ENCODE data around the gene TAOK1.
"Not testable (repeated sequence)": the region's sequence is repeated elsewhere in the genome, so short reads cannot be mapped to it uniquely, and the experiment has no call there.

The TAOK1 gene

DNA sequence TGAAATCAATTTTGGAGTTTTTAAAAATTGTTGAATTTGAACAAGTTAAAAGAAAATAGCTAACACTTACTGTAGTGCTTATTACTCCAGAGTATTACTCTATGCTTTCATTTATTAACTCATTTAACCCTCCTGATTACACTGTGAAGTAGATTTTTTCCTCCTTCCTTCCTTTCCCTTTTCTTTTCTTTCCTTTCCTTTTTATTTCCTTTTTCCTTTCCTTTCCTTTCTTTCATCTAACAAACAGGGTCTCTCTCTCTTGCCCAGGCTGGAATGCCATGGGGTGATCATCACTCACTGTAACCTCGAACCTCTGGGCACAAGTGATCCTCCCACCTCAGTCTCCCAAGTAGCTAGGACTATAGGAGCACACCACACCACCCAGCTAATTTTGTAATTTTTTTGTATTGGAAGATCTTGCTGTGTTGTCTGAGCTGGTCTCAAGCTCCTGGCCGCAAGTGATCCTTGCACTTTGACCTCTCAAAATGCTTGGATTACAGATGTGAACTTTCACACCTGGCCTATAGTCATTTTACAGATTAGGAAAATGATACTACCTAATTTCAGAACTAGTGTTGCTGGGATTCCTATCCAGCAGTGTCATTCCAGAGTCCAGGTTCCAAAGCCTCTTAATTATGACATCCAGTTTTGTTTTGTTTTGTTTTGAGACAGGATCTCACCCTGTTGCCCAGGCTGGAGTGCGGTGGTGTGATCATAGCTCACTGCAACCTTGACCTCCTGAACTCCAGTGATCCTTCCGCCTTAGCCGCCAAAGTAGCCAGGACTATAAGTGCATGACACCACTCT is 59.9 kb downstream of the TAOK1 start:
- no peak for DNase-seq

DNA sequence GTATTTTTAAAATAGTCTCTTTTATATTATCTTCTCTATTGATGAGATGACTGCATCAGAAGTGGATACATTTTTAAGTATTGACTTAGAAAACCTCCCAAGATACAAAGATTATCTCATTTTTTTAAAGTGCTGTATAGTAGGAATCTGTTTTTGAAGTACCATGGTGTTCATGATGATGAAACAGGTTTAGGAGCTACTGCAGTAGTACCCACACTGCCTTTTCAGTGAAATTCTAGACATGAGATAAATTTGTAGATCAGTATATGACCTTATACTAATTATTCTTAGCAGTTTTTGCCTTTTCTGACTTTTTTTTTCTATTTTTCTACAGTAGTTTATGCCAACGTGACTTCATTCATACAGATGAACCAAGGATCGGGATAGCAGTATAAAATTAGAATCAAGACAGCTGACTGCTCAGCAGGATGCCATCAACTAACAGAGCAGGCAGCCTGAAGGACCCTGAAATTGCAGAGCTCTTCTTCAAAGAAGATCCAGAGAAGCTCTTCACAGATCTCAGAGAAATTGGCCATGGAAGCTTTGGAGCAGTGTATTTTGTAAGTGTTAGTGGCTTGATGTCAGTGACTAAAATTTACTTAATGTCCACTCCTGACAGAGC is 61.1 kb downstream of the TAOK1 start:
- DNase-seq = no peak

GRCh38 chr17:29458066-29458465 is 67.9 kb downstream of the TAOK1 start:
- DNase-seq = no peak

DNA sequence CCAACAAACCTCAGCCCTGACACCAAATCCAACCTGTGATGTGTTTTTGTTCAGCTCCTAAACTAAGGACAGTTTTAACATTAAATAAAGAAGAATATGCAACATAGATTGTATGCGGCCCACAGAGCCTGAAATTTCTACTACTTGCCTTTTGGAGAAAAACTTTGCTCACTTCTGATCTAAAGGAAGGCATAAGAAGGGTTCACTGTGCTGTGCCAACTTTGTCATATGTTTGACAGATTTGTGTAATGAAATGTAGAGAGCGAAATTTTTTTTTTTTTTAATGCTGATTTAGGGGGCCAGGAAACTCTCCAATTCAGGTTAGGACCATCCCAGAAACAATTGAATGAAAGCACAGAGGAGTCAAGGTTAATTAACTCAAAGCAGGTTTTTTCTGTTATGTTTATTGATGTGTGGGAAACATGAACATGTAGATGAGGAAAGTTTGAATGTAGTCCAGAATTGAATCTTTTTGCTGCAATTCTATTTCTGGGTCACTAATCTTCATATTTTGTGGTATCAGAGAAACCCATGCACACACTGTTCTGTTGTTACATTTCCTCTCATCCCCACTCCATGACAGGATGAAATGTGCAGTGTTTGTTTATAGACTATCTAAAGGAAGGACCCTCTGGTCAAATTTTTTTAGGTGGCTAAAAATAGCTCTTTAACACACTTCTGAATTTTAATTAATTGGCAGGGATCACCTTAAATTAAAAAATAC is 71.5 kb downstream of the TAOK1 start:
- no peak for DNase-seq

GRCh38 chr17:29469276-29469675 is 79.1 kb downstream of the TAOK1 start:
- no peak for DNase-seq

GRCh38 chr17:29473437-29473836 is 83.3 kb downstream of the TAOK1 start:
- not testable (repeated sequence) for DNase-seq

GRCh38 chr17:29474297-29474696 is 84.1 kb downstream of the TAOK1 start:
- DNase-seq = no peak

DNA sequence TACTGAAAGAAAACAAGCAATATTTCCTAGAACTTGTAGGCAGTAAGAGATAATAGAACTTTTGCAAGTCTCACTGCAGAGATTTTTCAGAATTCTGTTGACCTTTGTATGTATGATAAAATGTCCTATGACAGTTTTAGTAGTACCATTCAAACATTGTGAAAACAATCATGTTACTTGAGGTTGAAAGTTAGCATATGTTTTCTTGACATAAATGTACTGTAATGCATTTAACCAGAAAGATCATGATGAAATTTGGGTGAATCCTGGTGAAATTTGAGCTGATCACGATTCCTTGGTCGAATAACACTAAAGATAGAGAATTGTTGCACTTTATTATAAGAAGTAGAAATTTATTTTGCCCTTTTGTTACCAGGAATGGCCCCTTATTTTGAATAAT is 85.7 kb downstream of the TAOK1 start:
- no peak for DNase-seq

DNA sequence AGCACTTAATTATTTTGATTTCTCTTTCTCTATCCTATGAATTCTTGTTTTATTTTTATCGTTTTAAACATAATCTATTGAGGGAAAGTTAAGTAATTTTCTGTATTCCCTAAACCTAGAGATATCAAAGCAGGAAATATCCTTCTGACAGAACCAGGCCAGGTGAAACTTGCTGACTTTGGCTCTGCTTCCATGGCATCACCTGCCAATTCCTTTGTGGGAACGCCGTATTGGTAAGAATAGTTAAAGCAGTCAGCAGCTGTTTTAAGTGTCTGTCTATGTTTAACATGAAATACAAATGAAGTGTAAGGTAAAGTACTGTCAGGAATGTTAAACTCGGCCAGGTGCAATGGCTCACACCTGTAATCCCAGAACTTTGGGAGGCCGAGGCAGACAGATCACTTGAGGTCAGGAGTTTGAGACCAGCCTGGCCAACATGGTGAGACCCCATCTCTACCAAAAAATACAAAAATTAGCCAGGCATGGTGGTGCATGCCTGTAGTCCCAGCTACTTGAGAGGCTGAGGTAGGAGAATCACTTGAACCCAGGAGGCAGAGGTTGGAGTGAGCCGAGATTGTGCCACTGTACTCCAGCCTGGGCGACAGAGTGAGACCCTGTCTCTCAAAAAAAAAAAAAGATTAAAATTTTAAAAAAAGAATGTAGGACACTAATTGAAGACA is 90.2 kb downstream of the TAOK1 start:
- DNase-seq = not testable (repeated sequence)

DNA sequence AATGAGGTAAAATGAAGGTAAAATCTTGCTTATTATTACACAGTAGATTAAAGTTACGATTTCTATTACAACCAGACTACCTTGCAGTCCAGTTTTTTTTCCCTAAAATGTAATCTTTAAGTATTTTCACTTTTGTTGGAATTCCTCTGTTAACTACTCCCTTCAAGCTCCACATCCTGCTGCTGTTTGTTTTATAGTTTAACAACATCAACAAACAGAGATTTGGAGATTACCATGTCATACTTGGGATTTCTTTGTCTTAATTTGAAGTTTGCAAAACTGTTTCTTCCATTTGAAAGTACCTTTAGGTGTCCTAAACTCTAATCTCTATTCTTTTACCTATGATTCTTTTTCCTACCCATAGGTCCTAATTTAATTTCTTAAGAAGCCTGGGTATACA is 93.3 kb downstream of the TAOK1 start:
- DNase-seq = no peak

DNA sequence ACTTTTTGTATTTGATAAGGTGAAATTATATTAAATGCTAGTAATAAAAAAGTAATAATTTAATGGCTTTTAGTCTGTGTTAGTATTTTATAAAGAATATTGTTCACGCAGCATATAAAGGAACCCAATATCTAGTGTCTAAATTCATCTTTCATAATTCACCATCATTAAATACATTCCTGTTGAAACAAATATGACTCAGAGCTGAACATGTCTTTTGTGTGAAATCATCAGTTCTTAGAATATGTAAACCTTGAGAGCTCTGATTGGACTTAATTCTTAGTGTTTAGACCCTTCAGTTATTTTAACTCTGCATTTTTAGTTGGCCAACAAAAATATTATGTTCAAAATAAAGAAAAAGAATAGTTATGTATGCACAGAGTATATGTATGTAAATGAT is 104.8 kb downstream of the TAOK1 start:
- no peak for DNase-seq

DNA sequence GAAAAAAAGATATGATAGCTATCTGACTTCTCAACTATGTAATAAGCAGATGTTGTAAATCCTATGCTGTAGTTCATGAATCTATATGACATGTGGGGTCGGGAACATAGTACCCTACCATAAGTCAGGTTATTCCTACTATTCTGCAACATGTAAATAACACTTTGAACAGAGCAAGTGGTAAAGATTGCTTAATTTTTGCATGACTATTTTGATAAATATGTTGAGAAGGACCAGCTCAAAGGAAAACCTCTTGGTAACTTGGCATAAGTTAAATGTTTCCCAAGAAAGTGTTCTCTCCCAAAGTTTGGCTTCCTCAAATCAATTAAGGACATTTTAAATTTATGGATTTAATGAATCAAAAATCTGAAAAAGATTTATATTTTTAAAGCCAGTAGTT is 114.5 kb downstream of the TAOK1 start:
- no peak for DNase-seq

DNA sequence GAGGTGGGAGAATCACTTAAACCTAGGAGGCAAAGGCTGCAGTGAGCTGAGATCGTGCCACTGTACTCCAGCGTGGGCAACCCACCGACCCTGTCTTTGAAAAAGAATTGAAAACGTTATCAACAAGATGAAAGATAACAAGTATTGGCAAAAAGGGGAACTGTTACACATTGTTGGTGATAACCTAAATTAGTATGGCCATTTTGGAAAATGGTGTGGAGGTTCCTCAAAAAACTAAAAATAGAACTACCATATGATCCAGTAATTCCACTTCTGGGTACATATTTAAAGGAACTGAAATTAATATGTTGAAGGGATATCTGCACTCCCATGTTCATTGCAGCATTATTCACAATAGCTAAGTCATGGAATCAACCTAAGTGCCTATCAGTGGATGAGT is 115.7 kb downstream of the TAOK1 start:
- no peak for DNase-seq

- DNase-seq = no peak
Measured at GRCh38 chr17:29510953-29511352, 120.8 kb downstream of the TAOK1 start.

DNA sequence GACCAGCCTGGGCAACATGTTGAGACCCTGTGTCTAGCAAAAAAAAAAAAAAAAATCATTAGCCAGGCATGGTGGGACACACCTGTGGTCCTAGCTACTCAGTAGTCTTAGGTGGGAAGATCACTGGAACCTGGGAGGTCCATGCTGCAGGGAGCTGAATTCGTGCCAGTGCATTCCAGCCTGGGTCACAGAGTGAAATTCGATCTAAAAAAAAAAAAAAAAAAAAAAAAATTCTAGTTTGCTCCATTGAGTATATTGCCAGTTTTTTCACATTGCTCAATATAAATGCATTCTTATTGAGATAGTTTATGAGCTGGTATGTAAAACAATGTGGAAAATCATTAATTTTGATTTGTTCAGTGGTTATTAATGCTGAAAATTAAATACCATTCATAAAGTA is 124.6 kb downstream of the TAOK1 start:
- no peak for DNase-seq

- DNase-seq = no peak
Measured at GRCh38 chr17:29518359-29518758, 128.2 kb downstream of the TAOK1 start.

DNA sequence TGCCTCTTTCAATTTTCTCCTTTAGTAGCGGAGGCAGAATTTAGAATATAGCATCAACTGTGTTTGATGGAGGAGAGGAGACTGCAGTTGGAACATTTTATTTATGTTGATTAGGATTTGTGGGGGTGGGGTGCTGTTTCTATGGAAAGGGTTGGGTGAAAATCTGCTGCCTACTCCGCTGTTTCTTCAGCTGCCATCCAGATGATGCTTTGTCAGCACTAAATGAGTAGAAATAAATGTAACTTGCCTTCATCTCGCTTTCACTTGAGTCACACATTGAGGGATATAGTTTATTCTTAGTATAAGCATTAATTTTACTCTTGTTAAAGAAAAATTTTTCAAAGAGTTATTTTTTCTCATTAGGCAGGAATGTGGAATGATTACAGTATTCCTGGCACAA is 134.5 kb downstream of the TAOK1 start:
- DNase-seq = no peak

DNA sequence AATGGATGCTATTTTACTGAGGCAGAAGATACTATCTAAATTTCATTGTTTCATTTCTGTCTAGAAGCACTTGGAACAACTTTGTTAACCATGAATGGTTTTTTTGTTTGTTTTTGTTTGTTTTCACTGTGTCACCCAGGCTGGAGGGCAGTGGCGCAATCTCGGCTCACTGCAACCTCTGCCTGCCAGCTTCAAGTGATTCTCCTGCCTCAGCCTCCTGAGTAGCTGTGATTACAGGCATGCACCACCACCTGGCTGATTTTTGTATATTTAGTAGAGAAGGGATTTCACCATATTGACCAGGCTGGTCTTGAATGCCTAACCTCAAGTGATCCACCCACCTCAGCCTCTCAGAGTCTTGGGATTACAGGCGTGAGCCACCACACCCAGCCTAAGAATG is 136.2 kb downstream of the TAOK1 start:
- no peak for DNase-seq

- DNase-seq = no peak
Measured at GRCh38 chr17:29533976-29534375, 143.8 kb downstream of the TAOK1 start.

DNA sequence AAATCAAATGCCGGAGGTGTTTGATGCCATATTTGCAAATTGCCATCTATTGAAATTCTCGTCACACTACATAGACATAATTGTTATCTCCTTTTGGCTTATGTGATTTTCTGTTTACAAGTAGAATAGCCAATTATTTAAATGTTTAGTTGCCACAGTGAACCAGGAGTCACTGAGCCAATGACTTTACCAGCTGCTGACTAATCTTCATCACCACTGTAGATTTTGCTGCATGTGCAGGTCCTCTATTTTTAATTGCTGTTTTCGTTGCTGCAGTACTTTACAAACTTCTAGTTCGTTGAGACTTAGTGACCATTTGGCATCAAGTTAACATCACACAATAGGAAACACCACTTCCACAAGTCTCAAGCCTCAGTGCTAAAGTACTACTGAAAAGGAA is 153.9 kb downstream of the TAOK1 start:
- DNase-seq = no peak

DNA sequence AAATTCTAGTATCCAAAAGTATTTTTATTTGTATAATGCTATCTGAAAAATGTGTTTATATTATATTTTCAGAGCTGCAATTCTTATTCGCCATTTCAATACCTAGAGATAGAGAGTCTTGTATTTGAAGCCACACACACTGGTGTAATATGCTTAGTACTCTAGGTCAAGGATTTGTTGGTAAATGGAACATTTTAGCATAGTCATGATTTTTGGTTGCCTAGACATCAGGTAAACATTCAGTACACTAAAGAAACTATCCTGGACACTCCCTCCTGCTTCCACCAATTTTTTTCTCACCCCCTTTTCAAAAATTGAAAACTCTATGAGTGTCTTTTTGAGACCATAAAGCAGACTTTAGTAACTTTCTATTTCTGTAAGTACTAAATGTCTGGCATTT is 155.9 kb downstream of the TAOK1 start:
- no peak for DNase-seq

GRCh38 chr17:29546830-29547229 is 156.7 kb downstream of the TAOK1 start:
- DNase-seq = no peak

DNA sequence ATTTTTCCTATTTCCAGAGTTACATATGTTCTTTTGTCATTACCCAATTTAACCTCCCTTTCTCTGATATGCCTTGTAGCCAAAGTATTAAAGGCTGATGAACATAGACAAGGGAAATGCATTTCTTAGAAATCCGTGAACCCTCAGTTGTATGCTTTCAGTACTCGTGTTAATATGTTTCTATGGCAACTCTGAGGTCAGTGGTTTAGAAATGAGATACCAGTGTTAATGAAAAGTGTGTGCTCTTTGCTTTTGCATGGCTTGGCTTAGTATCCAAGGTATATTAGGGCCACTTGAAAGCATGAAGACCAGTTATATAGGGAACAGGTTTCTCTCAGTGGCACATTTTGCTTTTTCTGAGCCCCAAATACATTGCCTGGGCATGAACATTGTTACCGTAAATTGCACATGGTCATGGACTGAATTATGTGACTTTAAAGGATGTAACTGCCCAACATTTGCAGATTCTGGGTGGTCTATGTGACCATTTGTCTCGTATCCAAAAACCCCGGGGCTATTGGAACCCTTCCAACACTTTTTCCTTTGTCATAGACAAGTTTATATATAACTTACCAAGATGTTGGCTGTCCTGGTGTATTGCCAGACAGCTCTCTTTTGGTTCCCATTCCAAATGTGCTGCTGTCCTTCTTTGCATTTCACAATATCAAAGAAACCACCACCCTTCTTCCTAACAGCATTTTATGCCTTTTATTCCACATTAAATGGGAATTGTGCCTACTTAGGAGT is 159.2 kb downstream of the TAOK1 start:
- no peak for DNase-seq

Measured in activated CD8-positive, alpha-beta memory T cell treated with anti-CD3 and anti-CD28 coated beads, Interleukin-2, amount 50 U/mL, for 48 hours (primary cell).